ENCODE measurements around the gene ZNF593OS. TPM values are rescaled to one million over a fixed set of nuclear protein-coding genes. Genes with fewer than 3 reads are reported as not detected.

The ZNF593OS gene
- total and polyA plus RNA-seq, 10 of the 15 experiments (the other 5 are each of a cell fraction or from before 2014, with no cell fraction given): 0.16 to 1.7 (median 0.59) TPM; not detected in 6

- FAIRE-seq: no peak
Measured at GRCh38 chr1:26125382-26125781, 46.2 kb downstream of the ZNF593OS start.

More at GRCh38 chr1:26125382-26125781, 46.2 kb downstream of the ZNF593OS start:
- ChIA-PET POLR2A (interaction anchor here (2.0 kb wide), 1 partner anchor 15 kb away, joined by 13 read pairs; the partner anchor contains the start of gene PDIK1L), CTCF (interaction anchor here (0.9 to 8.3 kb wide), 7 partner anchors 12 to 292 kb away, joined by 3 to 92 read pairs (median 14); partner anchors contain the start of genes CEP85 and PAFAH2), RAD21 (ENCODE audit: unreplicated experiment) (interaction anchor here (0.7 to 2.4 kb wide), 5 partner anchors 13 to 193 kb away, joined by 3 to 19 read pairs (median 5); partner anchors contain the start of genes CD52, PAFAH2 and PDIK1L), SMC1A (ENCODE audit: uncharacterized antibody, unreplicated experiment) (interaction anchor here (0.6 to 2.3 kb wide), 11 partner anchors 10 to 257 kb away, joined by 3 to 21 read pairs (median 3); no protein-coding TSS in a partner anchor)
- TF ChIP-seq MAX (IDR thresholded peaks at IDR 0.05; ENCODE audit: low read depth, low read length): no peak
- TF ChIP-seq ZBTB40 (IDR thresholded peaks at IDR 0.05; ENCODE audit: borderline replicate concordance): peak; percentile 23; the same call in 1 of the 2 replicates
- no peak overlapping the region for H3K4me2 ChIP-seq (ENCODE audit: control insufficient read depth, insufficient read depth)
- H3K9ac ChIP-seq (ENCODE audit: control insufficient read depth, insufficient read depth, low read length): no peak overlapping the region
- H3K9me3 ChIP-seq (replicated peaks; ENCODE audit: control insufficient read depth, insufficient read depth, low read length): no peaks in the 10 kb centered on the region
- peaks cover 0 to 6% of the 10 kb centered on the region in 2 experiments; a peak in 1 of 4 replicates for H3K36me3 ChIP-seq (ENCODE audit: control insufficient read depth in 2 of 2, insufficient read depth in 2 of 2, low read length in 1 of 2)
- no peak overlapping the region for H3K27ac ChIP-seq (ENCODE audit: control insufficient read depth, insufficient read depth)
- ATAC-seq (no peak), DNase-seq (ENCODE audit: low read depth, low spot score) (no peak)
- no peaks in the 10 kb centered on the region; the same call in 1 of the 2 replicates for H3K79me2 ChIP-seq (ENCODE audit: control insufficient read depth, insufficient read depth, low read length)
- in situ Hi-C loops (cut with MboI) (no loop called here), intact Hi-C loops (cut with micrococcal nuclease; ENCODE audit: unreplicated experiment) (no loop called here)
- H3K4me3 ChIP-seq: no peak overlapping the region
- no TSS peak for BruUV-seq (replicated peaks)
- H3K4me1 ChIP-seq (ENCODE audit: control insufficient read depth, insufficient read depth, low read length): peaks cover 4% of the 10 kb centered on the region
- H3K27me3 ChIP-seq (replicated peaks in 1 of 2; ENCODE audit: control insufficient read depth in 2 of 2, insufficient read depth in 2 of 2, low read length in 1 of 2): no peaks in the 10 kb centered on the region
- no peak overlapping the region for H2AFZ ChIP-seq (ENCODE audit: control insufficient read depth, low read depth, low read length)
- no peaks in the 10 kb centered on the region for H4K20me1 ChIP-seq (ENCODE audit: control insufficient read depth, insufficient read depth)

All from GM12878 (cell line).